Umbilical cord (tissue), 1 donor: ENCODE measurements around the gene FCRL2. TPM values are rescaled to one million over a fixed set of nuclear protein-coding genes. Genes with fewer than 3 reads are reported as not detected.

Experiments
- total RNA-seq: library from RNA; depleted of rRNA; stranded (reverse); fragments of >200 nt; gene quantifications from one replicate; pipeline ENCODE4 v1.2.3, GENCODE V29; 2014; ENCODE audit warnings: low replicate concordance; ENCODE audit not compliant: insufficient read depth

Gene FCRL2
- total RNA-seq, 1 donor from 2014 or later = 1.2 TPM

Other genes with a start within 250 kb of the FCRL2 start
- gene FCRL5, start 224.6 kb downstream of the FCRL2 start, total RNA-seq = 5.8 TPM
- gene FCRL4, start 179.0 kb downstream of the FCRL2 start, total RNA-seq = 5.8 TPM
- gene FCRL3, start 76.4 kb downstream of the FCRL2 start, total RNA-seq = 6.0 TPM
- 0.72 TPM for gene FCRL1, start 43.0 kb upstream of the FCRL2 start, total RNA-seq
- not detected for gene CD5L, start 64.7 kb upstream of the FCRL2 start, total RNA-seq
- gene KIRREL1, start 216.5 kb upstream of the FCRL2 start, total RNA-seq = 89.1 TPM